HG03175 (cell line): ENCODE measurements around the gene DLX1.
"Not testable (repeated sequence)": the region's sequence is repeated elsewhere in the genome, so short reads cannot be mapped to it uniquely, and the experiment has no call there.

ENCODE experiments used
- ATAC-seq: cut with Tn5 transposase; IDR thresholded peaks from one replicate; pipeline ENCODE4 v1.9.1; 2021; ENCODE audit warnings: mild to moderate bottlenecking, moderate library complexity; ENCODE audit not compliant: unreplicated experiment

DLX1 gene

GRCh38 chr2:172109256-172109987, 24.1 kb downstream of the DLX1 start:
- no peak for ATAC-seq

DNA sequence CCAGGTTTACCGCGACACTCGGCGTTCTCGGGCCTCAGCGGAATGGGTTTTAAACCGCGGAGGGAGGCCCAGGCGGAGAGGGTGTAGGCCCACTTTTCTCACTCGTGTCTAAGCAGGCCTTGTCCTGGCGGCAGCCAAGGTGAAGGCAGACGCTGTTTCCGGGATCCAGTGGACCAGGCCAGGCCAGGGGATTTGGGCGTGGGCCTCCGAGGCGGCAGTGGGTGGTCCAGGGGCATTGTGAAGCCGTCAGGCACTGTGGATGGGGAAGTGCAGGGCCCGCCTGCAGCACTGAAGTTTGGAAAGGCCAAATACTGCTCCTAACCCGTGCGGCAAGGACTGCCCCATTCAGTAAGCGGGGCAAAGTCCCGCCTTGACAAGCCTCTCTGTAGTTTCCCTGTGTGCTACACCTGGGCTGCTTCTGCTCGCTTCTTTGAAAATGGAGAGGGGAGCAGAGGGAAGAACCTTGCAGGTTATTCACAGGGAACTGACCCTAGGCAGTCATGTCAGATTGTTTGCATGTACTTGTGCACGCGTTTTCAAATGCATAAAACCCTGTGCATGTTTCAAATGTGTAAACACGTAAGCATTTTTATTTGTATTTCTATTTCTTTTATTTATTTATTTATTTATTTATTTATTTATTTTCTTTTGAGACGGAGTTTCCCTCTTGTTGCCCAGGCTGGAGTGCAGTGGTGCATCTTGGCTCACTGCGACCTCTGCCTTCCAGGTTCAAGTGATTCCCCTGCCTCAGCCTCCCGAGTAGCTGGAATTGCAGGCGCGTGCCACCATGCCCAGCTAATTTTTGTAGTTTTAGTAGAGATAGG, 24.9 kb downstream of the DLX1 start:
- ATAC-seq, result no peak

GRCh38 chr2:172113617-172114016, 28.3 kb downstream of the DLX1 start:
- ATAC-seq, result no peak

GRCh38 chr2:172114176-172114575, 28.9 kb downstream of the DLX1 start:
- ATAC-seq, result not testable (repeated sequence)

DNA sequence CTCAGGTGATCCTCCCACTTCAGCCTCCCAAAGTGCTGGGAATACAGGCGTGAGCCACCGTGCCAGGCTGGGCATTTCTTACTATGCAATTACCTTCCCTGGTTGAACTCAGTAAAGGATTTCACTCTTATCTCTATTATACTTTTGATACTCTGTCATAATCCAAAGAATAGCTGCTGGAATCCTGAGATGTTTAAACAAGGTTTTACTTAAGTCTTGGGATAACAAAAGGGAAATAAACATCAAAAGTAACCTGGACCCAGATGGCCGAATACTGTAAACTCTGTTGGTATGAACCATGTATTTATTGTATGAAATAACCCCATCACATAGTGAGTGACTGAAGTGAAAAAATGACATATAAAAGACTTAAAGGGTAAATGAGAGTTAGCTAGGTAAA, 29.3 kb downstream of the DLX1 start:
- ATAC-seq, result no peak

GRCh38 chr2:172116107-172116506, 30.8 kb downstream of the DLX1 start:
- ATAC-seq, result no peak

DNA sequence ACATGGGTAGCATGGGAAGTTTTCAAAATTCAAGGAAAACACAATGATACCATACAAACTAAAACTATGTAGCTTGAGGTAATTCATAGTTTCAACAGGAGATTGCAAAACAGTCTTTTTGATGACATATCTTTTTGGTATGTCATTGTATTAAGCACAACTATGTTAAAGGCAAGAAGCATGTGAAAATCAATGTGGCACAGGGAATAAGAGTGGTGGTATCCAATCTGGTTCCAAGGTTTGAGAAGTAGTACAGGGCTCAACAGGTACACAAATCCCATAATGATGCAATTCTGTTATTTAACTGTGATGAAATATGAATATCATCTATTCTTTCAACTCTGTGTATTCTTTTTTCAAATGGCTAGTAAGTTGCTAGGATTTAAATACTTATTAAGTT, 33.8 kb downstream of the DLX1 start:
- ATAC-seq, result no peak

GRCh38 chr2:172120118-172120517, 34.8 kb downstream of the DLX1 start:
- ATAC-seq, result no peak

DNA sequence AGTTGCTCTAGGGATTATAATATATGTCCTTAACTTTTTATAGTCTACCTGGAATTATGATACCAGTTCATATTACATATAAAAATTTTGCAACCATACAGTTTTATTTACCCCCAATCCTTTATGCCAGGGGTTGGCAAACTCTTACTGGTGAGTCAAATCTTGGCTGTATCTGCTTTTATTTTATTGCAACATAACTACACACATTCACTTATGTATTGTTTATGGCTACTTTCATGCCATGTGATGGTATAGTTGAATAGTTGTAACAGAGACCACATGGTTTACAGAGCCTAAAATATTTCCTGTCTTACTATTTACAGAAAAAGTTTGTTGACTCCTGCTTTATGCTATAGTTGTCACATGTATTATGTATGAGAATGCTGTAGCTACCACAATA, 43.2 kb downstream of the DLX1 start:
- ATAC-seq, result no peak

DNA sequence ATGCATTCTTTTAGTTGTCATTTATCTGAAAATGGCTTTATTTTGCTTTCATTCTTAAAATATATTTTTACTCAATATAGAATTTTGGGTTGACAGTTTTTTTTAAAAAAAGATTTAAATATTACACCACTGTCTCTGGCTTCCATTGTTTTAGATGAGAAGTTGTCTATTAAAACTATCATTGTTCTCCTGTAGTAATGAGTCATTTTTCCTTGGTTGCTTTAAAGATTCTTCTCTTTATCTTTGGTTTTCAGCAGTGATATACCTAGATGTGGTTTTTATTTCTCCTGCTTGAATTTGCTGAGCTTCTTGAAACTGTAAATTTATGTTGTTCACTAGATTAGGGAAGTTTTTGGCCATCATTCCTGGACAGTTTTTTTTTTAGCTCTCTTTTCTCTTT, 44.1 kb downstream of the DLX1 start:
- no peak for ATAC-seq

- ATAC-seq, result no peak
Observed at GRCh38 chr2:172131713-172132555, 46.6 kb downstream of the DLX1 start.

DNA sequence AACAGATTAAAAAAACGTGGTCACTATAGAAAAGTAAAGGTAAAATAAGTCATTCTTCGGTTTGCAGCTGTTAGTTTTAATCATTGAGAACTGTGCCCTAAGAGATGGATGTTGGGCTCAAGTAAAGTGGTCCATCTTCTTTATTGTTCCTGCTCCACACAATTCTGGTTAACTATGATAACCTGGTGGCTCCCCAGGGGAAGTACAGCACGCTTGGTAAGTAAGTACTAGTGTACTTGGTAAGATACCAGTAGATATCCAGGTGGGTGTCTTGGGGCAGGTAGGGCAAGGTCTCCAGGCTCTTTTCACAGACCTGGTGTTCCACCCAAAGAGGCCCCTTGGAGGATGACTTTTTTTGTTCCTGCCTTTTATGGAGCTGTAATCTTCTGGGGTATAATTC, 49.0 kb downstream of the DLX1 start:
- no peak for ATAC-seq

GRCh38 chr2:172135446-172135845, 50.1 kb downstream of the DLX1 start:
- ATAC-seq, result no peak

DNA sequence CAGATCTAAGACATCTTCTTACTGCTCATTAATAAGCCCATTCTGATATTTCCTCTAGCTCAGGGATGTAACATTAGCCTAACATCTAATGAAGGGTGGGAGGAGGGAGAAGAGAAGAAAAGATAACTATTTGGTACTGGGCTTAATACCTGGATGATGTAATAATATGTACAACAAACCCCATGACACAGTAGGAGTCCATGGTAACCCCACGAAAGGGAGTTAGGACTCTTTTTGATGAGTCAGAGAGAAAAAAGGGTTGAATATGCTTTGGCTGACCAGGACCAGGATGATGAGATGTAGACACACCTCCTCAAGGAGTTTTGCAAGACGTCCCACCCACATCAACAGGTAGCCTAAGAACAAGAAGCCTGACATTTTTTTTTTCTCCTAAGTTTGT, 51.8 kb downstream of the DLX1 start:
- no peak for ATAC-seq

DNA sequence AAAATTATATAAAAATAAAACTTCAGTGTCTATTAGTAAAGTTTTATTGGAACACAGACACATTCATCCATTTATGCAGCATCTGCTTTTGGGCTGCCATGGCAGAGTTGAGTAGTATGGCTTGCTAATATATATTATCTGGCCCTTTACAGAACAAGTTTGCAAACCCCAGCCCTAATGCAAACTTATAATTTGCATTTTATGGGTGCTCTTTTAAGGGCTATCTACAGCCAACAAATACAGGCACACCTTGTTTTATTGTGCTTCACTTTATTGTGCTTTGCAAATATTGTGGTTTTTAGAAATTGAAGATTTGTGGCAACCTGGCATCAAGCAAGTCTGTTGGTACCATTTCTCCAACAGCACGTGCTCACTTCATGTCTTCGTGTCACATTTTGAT, 52.6 kb downstream of the DLX1 start:
- ATAC-seq, result no peak

DNA sequence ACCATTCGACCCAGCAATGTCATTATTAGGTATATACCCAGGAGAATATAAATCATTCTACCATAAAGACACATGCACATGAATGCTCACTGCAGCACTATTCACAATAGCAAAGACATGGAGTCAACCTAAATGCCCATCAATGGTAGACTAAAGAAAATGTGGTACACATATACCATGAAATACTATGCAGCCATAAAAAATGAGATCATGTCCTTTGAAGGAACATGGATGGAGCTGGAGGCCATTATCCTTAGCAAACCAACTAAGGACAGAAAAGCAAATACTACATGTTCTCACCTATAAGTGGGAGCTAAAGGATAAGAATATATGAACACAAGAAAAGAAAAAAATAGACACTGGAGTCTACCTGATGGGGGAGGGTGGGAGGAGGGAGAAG, 53.4 kb downstream of the DLX1 start:
- ATAC-seq, result not testable (repeated sequence)
